Islet precursor cell (in vitro differentiated cells): ENCODE measurements around the gene FNDC1.
"Not testable (repeated sequence)": the region's sequence is repeated elsewhere in the genome, so short reads cannot be mapped to it uniquely, and the experiment has no call there.

Experiments
- DNase-seq: peaks from one replicate; pipeline ENCODE4 v3.0.0-alpha.2; 2018

The FNDC1 gene

GRCh38 chr6:159169193-159169555 is at the start of gene FNDC1:
TSS of gene FNDC1 (plus strand) at chr6:159169400. CDS start at chr6:159169597, 197 bp downstream.
- DNase-seq, result peak; percentile 66

GRCh38 chr6:159119791-159120190 is 49.4 kb upstream of the FNDC1 start:
- DNase-seq, result no peak

GRCh38 chr6:159121486-159121885 is 47.7 kb upstream of the FNDC1 start:
- no peak for DNase-seq

GRCh38 chr6:159122453-159122852 is 46.7 kb upstream of the FNDC1 start:
- DNase-seq, result no peak

GRCh38 chr6:159123831-159124230 is 45.4 kb upstream of the FNDC1 start:
- DNase-seq, result not testable (repeated sequence)

GRCh38 chr6:159125014-159125609 is 44.1 kb upstream of the FNDC1 start:
- DNase-seq, result no peak

- DNase-seq, result no peak
Observed at GRCh38 chr6:159125951-159126352, 43.2 kb upstream of the FNDC1 start.

- DNase-seq, result no peak
Observed at GRCh38 chr6:159126590-159126989, 42.6 kb upstream of the FNDC1 start.

- DNase-seq, result no peak
Observed at GRCh38 chr6:159127701-159128100, 41.5 kb upstream of the FNDC1 start.

- DNase-seq, result no peak
Observed at GRCh38 chr6:159128978-159129377, 40.2 kb upstream of the FNDC1 start.

- DNase-seq, result no peak
Observed at GRCh38 chr6:159130846-159131245, 38.4 kb upstream of the FNDC1 start.

- no peak for DNase-seq
Observed at GRCh38 chr6:159131709-159132108, 37.5 kb upstream of the FNDC1 start.

- no peak for DNase-seq
Observed at GRCh38 chr6:159132664-159133063, 36.5 kb upstream of the FNDC1 start.

- DNase-seq, result peak; percentile 81
Observed at GRCh38 chr6:159134701-159135364, 34.4 kb upstream of the FNDC1 start.

- DNase-seq, result no peak
Observed at GRCh38 chr6:159137676-159138075, 31.5 kb upstream of the FNDC1 start.

GRCh38 chr6:159142531-159142930 is 26.7 kb upstream of the FNDC1 start:
- DNase-seq, result no peak

GRCh38 chr6:159148641-159149040 is 20.6 kb upstream of the FNDC1 start:
- DNase-seq, result no peak

- DNase-seq, result no peak
Observed at GRCh38 chr6:159149641-159150040, 19.6 kb upstream of the FNDC1 start.

GRCh38 chr6:159151266-159151855 is 17.8 kb upstream of the FNDC1 start:
- DNase-seq, result no peak

- DNase-seq, result no peak
Observed at GRCh38 chr6:159152041-159152440, 17.2 kb upstream of the FNDC1 start.

- DNase-seq, result no peak
Observed at GRCh38 chr6:159152782-159153181, 16.4 kb upstream of the FNDC1 start.

GRCh38 chr6:159155679-159156078 is 13.5 kb upstream of the FNDC1 start:
- no peak for DNase-seq

GRCh38 chr6:159156089-159156488 is 13.1 kb upstream of the FNDC1 start:
- DNase-seq, result no peak

GRCh38 chr6:159157431-159157830 is 11.8 kb upstream of the FNDC1 start:
- DNase-seq, result no peak

- no peak for DNase-seq
Observed at GRCh38 chr6:159161839-159162238, 7.4 kb upstream of the FNDC1 start.
